ENCODE results near the gene MRPL20. TPM values are rescaled to one million over a fixed set of nuclear protein-coding genes. Genes with fewer than 3 reads are reported as not detected.
A peak's percentile ranks its signal among the peaks of the same experiment; 100 is the strongest.

Gene MRPL20
- total RNA-seq, 1 experiment from 2014 or later = 90.8 TPM

DNA sequence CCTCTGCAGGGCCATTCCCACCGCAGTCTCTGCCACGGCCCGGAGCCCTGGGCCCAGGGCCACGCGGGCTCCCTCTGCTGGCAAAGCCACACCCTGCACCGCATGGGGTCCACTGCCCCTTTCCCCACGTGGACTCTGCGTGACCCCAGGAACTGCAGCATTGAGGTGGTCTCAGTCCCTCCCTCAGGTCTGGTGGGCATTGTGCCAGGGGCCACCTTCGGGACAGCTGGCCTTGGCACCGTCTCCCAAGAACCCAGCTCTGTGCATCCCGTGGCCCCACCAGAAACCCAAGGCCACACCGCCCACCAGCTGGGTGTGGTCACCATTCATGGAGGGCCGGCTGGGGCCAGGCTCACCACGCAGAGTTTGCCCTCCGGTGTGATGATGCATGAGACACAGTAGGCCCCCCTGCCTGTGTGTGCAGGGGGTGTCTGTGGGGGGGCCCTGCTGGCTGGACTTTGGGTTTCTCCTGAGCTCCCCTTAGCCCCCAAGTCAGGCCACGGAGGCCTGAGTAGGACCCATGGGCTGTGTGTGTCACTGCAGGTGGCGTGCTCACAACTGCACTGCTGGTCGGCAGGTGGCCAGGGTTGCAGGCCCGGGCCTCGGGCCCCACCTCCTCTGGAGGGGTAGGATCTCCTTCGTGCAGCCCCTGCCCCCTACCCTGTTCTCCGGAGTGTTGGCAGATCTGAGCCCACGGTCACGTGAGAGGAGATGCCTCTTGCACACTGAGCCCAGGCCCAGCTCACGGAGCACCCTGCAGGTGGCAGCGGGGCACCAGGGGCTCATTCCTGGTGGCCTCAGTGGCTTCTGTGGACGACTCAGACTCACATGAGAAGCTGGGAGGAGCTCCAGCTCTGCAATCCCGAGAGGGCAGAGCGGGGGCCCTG is 34.2 kb upstream of the MRPL20 start:
- DNase-seq = peak in 1 of 2 experiments; percentile 48
- no peak for TF ChIP-seq EZH2 (IDR thresholded peaks at IDR 0.05; ENCODE audit: low read depth)
- TF ChIP-seq, protein P1, sequence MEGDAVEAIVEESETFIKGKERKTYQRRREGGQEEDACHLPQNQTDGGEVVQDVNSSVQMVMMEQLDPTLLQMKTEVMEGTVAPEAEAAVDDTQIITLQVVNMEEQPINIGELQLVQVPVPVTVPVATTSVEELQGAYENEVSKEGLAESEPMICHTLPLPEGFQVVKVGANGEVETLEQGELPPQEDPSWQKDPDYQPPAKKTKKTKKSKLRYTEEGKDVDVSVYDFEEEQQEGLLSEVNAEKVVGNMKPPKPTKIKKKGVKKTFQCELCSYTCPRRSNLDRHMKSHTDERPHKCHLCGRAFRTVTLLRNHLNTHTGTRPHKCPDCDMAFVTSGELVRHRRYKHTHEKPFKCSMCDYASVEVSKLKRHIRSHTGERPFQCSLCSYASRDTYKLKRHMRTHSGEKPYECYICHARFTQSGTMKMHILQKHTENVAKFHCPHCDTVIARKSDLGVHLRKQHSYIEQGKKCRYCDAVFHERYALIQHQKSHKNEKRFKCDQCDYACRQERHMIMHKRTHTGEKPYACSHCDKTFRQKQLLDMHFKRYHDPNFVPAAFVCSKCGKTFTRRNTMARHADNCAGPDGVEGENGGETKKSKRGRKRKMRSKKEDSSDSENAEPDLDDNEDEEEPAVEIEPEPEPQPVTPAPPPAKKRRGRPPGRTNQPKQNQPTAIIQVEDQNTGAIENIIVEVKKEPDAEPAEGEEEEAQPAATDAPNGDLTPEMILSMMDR (conservative IDR thresholded peaks at IDR 0.05) = peak; percentile 80
- Histone ChIP-seq H3K4me1 (replicated peaks; ENCODE audit: insufficient read depth) (peaks cover 5% of the 10 kb centered on the region; the same call in 1 of the 2 replicates), H3K79me2 (ENCODE audit: low read depth) (peaks cover 2% of the 10 kb centered on the region; the same call in 1 of the 2 replicates), H3K9me2 (ENCODE audit: insufficient read depth) (no peaks in the 10 kb centered on the region), H3K4me3 (no peak overlapping the region), H4K20me1 (ENCODE audit: insufficient read depth) (no peaks in the 10 kb centered on the region), H3F3A (ENCODE audit: insufficient read depth, low read depth) (no peaks in the 10 kb centered on the region), H3K9me3 (ENCODE audit: insufficient read depth, low read depth) (no peaks in the 10 kb centered on the region), H3K36me3 (ENCODE audit: low read depth) (no peaks in the 10 kb centered on the region), H3K27ac (no peak overlapping the region), H3K27me3 (ENCODE audit: insufficient read depth, low read depth) (no peaks in the 10 kb centered on the region), H3K4me2 (no peak overlapping the region), H2AFZ (no peak overlapping the region)
- ChIA-PET CTCF (interaction anchor here (0.6 kb wide), 1 partner anchor 66 kb away, joined by 3 read pairs; the partner anchor contains the start of gene AURKAIP1), POLR2A (ENCODE audit: unreplicated experiment) (interaction anchor here (0.6 kb wide), 1 partner anchor 28 kb away, joined by 10 read pairs; no protein-coding TSS in a partner anchor)
- intact Hi-C loops (cut with micrococcal nuclease; ENCODE audit: unreplicated experiment) = loop anchor here (2.0 kb wide), 1 partner anchor 34 kb away; the partner anchor contains the start of gene MRPL20
- BruUV-seq (replicated peaks) = no TSS peak

DNA sequence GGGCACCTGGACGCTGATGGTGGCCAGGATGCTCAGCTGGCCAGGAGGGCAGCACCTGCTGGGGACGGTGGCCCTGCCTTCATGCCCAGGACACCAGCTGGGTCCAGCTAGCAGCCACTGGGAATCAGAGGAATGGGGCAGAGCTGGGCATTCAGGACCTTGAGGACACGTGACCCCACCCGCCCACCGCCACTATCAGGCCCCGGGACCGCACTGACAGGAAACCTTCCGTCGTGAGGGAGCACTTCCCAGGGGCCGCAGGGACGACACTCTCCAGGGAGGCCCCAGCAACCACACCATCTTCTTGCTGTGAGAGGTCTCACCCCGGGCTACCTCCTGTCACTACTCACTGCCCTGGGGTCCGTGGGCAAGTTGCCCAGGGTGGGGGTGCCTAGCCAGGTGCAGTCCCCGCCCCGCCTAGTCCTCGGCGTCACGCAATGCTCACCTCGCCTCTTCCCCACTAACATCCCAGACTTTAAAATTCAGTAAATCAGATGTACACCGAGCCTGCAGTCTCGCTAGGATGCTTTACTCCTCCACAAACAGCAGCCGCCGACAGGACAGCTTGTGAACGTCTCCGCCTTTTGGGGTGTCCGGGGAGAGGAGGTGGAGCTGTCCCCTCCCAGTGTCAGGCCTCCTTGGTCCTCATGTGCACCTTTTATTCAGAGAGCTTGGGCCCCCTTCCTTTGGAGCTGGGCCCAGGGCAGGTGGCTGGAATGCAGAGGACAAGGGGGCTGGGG is 33.3 kb upstream of the MRPL20 start:
- Histone ChIP-seq H3K4me1 (replicated peaks; ENCODE audit: insufficient read depth) (peaks cover 8% of the 10 kb centered on the region; the same call in 1 of the 2 replicates), H3K9me2 (ENCODE audit: insufficient read depth) (no peaks in the 10 kb centered on the region), H3K9me3 (ENCODE audit: insufficient read depth, low read depth) (no peaks in the 10 kb centered on the region), H3K4me2 (no peak overlapping the region), H3F3A (ENCODE audit: insufficient read depth, low read depth) (no peaks in the 10 kb centered on the region), H3K27ac (no peak overlapping the region), H2AFZ (no peak overlapping the region), H3K36me3 (ENCODE audit: low read depth) (no peaks in the 10 kb centered on the region), H3K79me2 (ENCODE audit: low read depth) (peaks cover 5% of the 10 kb centered on the region; the same call in 1 of the 2 replicates), H3K27me3 (ENCODE audit: insufficient read depth, low read depth) (no peaks in the 10 kb centered on the region), H3K4me3 (no peak overlapping the region), H4K20me1 (ENCODE audit: insufficient read depth) (no peaks in the 10 kb centered on the region)
- no TSS peak for BruUV-seq (replicated peaks)
- no peak for TF ChIP-seq EZH2 (IDR thresholded peaks at IDR 0.05; ENCODE audit: low read depth)
- TF ChIP-seq, protein P1 (conservative IDR thresholded peaks at IDR 0.05) = no peak
- intact Hi-C loops (cut with micrococcal nuclease; ENCODE audit: unreplicated experiment) = loop anchor here (2.0 kb wide), 1 partner anchor 34 kb away; the partner anchor contains the start of gene MRPL20
- no peak for DNase-seq
- ChIA-PET CTCF (interaction anchor here (0.6 kb wide), 1 partner anchor 65 kb away, joined by 3 read pairs; the partner anchor contains the start of gene AURKAIP1), POLR2A (ENCODE audit: unreplicated experiment) (interaction anchor here (0.6 kb wide), 1 partner anchor 57 kb away, joined by 3 read pairs; no protein-coding TSS in a partner anchor)

Data from PC-9 (cell line).